GM21367 (cell line): ENCODE measurements around the gene KREMEN1.

Source experiments
- ATAC-seq: cut with Tn5 transposase; IDR thresholded peaks from one replicate; pipeline ENCODE4 v1.9.1; 2021; ENCODE audit not compliant: unreplicated experiment

Gene KREMEN1

GRCh38 chr22:29175312-29175835 is 102.5 kb downstream of the KREMEN1 start:
- ATAC-seq, result no peak

- ATAC-seq, result no peak
Measured at GRCh38 chr22:29183971-29184848, 111.4 kb downstream of the KREMEN1 start.

- no peak for ATAC-seq
Measured at GRCh38 chr22:29184849-29185490, 112.1 kb downstream of the KREMEN1 start.

GRCh38 chr22:29186302-29186701 is 113.5 kb downstream of the KREMEN1 start:
- no peak for ATAC-seq

- ATAC-seq, result no peak
Measured at GRCh38 chr22:29187831-29188230, 115.0 kb downstream of the KREMEN1 start.

- no peak for ATAC-seq
Measured at GRCh38 chr22:29190051-29190450, 117.2 kb downstream of the KREMEN1 start.

GRCh38 chr22:29190918-29191317 is 118.1 kb downstream of the KREMEN1 start:
- ATAC-seq, result no peak

- ATAC-seq, result no peak
Measured at GRCh38 chr22:29193021-29193420, 120.2 kb downstream of the KREMEN1 start.

GRCh38 chr22:29194184-29194583 is 121.3 kb downstream of the KREMEN1 start:
- ATAC-seq, result no peak

- ATAC-seq, result no peak
Measured at GRCh38 chr22:29195118-29195963, 122.5 kb downstream of the KREMEN1 start.

- ATAC-seq, result no peak
Measured at GRCh38 chr22:29195964-29196666, 123.3 kb downstream of the KREMEN1 start.

GRCh38 chr22:29197096-29197495 is 124.3 kb downstream of the KREMEN1 start:
- ATAC-seq, result no peak

GRCh38 chr22:29198240-29198639 is 125.4 kb downstream of the KREMEN1 start:
- no peak for ATAC-seq

GRCh38 chr22:29199702-29200400 is 127.0 kb downstream of the KREMEN1 start:
- no peak for ATAC-seq

GRCh38 chr22:29200901-29201300 is 128.1 kb downstream of the KREMEN1 start:
- ATAC-seq, result no peak

- ATAC-seq, result no peak
Measured at GRCh38 chr22:29201782-29202181, 128.9 kb downstream of the KREMEN1 start.

GRCh38 chr22:29202212-29203192 is 129.7 kb downstream of the KREMEN1 start:
- ATAC-seq, result peak; percentile 57

GRCh38 chr22:29203488-29204454 is 130.9 kb downstream of the KREMEN1 start:
- ATAC-seq, result no peak
